ENCODE results near the gene ING5.
A peak's percentile ranks its signal among the peaks of the same experiment; 100 is the strongest.

- TF ChIP-seq CTCF (IDR thresholded peaks at IDR 0.05; ENCODE audit: insufficient read depth, low read length) (no peak), POLR2AphosphoS5 (IDR thresholded peaks at IDR 0.05; ENCODE audit: low read depth) (0 out of 2 replicates have a peak, but pooled peaks have one; percentile 6), GABPA (IDR thresholded peaks at IDR 0.05; ENCODE audit: low read depth) (no peak), REST (IDR thresholded peaks at IDR 0.05; ENCODE audit: insufficient replicate concordance, low read depth) (no peak), SPI1 (IDR thresholded peaks at IDR 0.05; ENCODE audit: borderline replicate concordance, low read depth) (no peak)
Measured at GRCh38 chr2:241769819-241770184, 68.0 kb downstream of the ING5 start.

Measured in HL-60 (cell line).